Activated CD4-positive, alpha-beta T cell treated with anti-CD3 and anti-CD28 coated beads for 36 hours (primary cell): Measurements from ENCODE around the gene SKI. TPM values are rescaled to one million over a fixed set of nuclear protein-coding genes. Genes with fewer than 3 reads are reported as not detected.

Experiments used
- ATAC-seq: fragments of 200-7000 bp; cut with Tn5 transposase; one replicate; pipeline ENCODE4 v1.10.0; 2021; ENCODE audit warnings: mild to moderate bottlenecking, moderate library complexity
- CTCF ChIA-PET: fragments of 350-600 bp; sonication (Branson Sonifier 250); formaldehyde crosslinking; loops from one replicate; lab custom pipeline; 2021; ENCODE audit warnings: antibody characterized with exemption; lab: Charles Lee
- POLR2A ChIA-PET: fragments of 350-600 bp; sonication (Branson Sonifier 250); formaldehyde crosslinking; loops from one replicate; lab custom pipeline; 2021; ENCODE audit warnings: antibody characterized with exemption, inconsistent platforms; lab: Charles Lee
- DNase-seq: peaks from one replicate; pipeline ENCODE4 v3.0.0-alpha.2; 2020
- H3K27ac Mint-ChIP-seq: one replicate; pipeline ENCODE4 v1.8.0; 2021; ENCODE audit warnings: mixed read lengths
- H3K27me3 Mint-ChIP-seq: one replicate; pipeline ENCODE4 v1.8.0; 2021; ENCODE audit warnings: mixed read lengths
- H3K36me3 Mint-ChIP-seq: one replicate; pipeline ENCODE4 v1.8.0; 2021; ENCODE audit warnings: low read depth, mixed read lengths
- H3K4me1 Mint-ChIP-seq: one replicate; pipeline ENCODE4 v1.8.0; 2021; ENCODE audit warnings: mixed read lengths
- H3K4me3 Mint-ChIP-seq: one replicate; pipeline ENCODE4 v1.8.0; 2021; ENCODE audit warnings: mild to moderate bottlenecking, moderate library complexity, mixed read lengths
- H3K9me3 Mint-ChIP-seq: one replicate; pipeline ENCODE4 v1.8.0; 2021; ENCODE audit warnings: low read depth, mixed read lengths
- intact Hi-C, 2 experiments: fragments of 100-400 bp; cut with DNase I in 1 of 2; cut with micrococcal nuclease in 1 of 2; formaldehyde crosslinking; loops; one replicate each; pipeline versions ENCODE4 v1.14.2 to v1.15.1; 2022 to 2024; cut with DNase I, micrococcal nuclease
- total RNA-seq, 2 experiments: library from RNA; stranded (reverse); gene quantifications; one replicate each; pipeline ENCODE4 v1.2.3, GENCODE V29; 2021

SKI gene
- total RNA-seq, 2 experiments from 2014 or later, result 28.7 to 34.0 TPM

GRCh38 chr1:2334883-2335534 lies 106.9 kb downstream of the SKI start:
- Mint-ChIP-seq H3K9me3 (no peaks in the 10 kb centered on the region), H3K27ac (no peak overlapping the region), H3K4me1 (no peaks in the 10 kb centered on the region), H3K36me3 (no peaks in the 10 kb centered on the region), H3K4me3 (no peak overlapping the region), H3K27me3 (no peaks in the 10 kb centered on the region)
- CTCF ChIA-PET, result no interaction called here
- ATAC-seq (no peak), DNase-seq (no peak)
- POLR2A ChIA-PET, result no interaction called here
- intact Hi-C loops, result no loop called here

GRCh38 chr1:2335721-2336455 lies 107.8 kb downstream of the SKI start:
- Mint-ChIP-seq H3K9me3 (no peaks in the 10 kb centered on the region), H3K27ac (no peak overlapping the region), H3K4me3 (no peak overlapping the region), H3K4me1 (no peaks in the 10 kb centered on the region), H3K27me3 (no peaks in the 10 kb centered on the region), H3K36me3 (no peaks in the 10 kb centered on the region)
- DNase-seq, result no peak
- ChIA-PET CTCF (interaction anchor here (0.6 kb wide), 1 partner anchor 123 kb away, joined by 3 read pairs; no protein-coding TSS in a partner anchor), POLR2A (no interaction called here)
- ATAC-seq, result no peak
- intact Hi-C loops, result no loop called here

GRCh38 chr1:2336499-2336898 lies 108.4 kb downstream of the SKI start:
- intact Hi-C loops, result no loop called here
- H3K36me3 Mint-ChIP-seq, result no peaks in the 10 kb centered on the region
- H3K27me3 Mint-ChIP-seq, result no peaks in the 10 kb centered on the region
- no peaks in the 10 kb centered on the region for H3K4me1 Mint-ChIP-seq
- ChIA-PET CTCF (no interaction called here), POLR2A (no interaction called here)
- H3K4me3 Mint-ChIP-seq, result no peak overlapping the region
- DNase-seq, result no peak
- no peaks in the 10 kb centered on the region for H3K9me3 Mint-ChIP-seq
- H3K27ac Mint-ChIP-seq, result no peak overlapping the region
- ATAC-seq, result no peak

GRCh38 chr1:2337081-2337480 lies 109.0 kb downstream of the SKI start:
- H3K4me1 Mint-ChIP-seq, result no peaks in the 10 kb centered on the region
- no peak overlapping the region for H3K27ac Mint-ChIP-seq
- no peaks in the 10 kb centered on the region for H3K9me3 Mint-ChIP-seq
- no peaks in the 10 kb centered on the region for H3K36me3 Mint-ChIP-seq
- H3K4me3 Mint-ChIP-seq, result no peak overlapping the region
- DNase-seq (no peak), ATAC-seq (no peak)
- intact Hi-C loops, result no loop called here
- H3K27me3 Mint-ChIP-seq, result no peaks in the 10 kb centered on the region
- ChIA-PET POLR2A (no interaction called here), CTCF (no interaction called here)

- DNase-seq (no peak), ATAC-seq (no peak)
- Mint-ChIP-seq H3K27me3 (no peaks in the 10 kb centered on the region), H3K27ac (no peak overlapping the region), H3K4me1 (no peaks in the 10 kb centered on the region), H3K9me3 (no peaks in the 10 kb centered on the region), H3K36me3 (no peaks in the 10 kb centered on the region), H3K4me3 (no peak overlapping the region)
- POLR2A ChIA-PET, result no interaction called here
- intact Hi-C loops, result no loop called here
- CTCF ChIA-PET, result no interaction called here
These were observed 109.4 kb downstream of the SKI start for GRCh38 chr1:2337501-2337900.

DNA sequence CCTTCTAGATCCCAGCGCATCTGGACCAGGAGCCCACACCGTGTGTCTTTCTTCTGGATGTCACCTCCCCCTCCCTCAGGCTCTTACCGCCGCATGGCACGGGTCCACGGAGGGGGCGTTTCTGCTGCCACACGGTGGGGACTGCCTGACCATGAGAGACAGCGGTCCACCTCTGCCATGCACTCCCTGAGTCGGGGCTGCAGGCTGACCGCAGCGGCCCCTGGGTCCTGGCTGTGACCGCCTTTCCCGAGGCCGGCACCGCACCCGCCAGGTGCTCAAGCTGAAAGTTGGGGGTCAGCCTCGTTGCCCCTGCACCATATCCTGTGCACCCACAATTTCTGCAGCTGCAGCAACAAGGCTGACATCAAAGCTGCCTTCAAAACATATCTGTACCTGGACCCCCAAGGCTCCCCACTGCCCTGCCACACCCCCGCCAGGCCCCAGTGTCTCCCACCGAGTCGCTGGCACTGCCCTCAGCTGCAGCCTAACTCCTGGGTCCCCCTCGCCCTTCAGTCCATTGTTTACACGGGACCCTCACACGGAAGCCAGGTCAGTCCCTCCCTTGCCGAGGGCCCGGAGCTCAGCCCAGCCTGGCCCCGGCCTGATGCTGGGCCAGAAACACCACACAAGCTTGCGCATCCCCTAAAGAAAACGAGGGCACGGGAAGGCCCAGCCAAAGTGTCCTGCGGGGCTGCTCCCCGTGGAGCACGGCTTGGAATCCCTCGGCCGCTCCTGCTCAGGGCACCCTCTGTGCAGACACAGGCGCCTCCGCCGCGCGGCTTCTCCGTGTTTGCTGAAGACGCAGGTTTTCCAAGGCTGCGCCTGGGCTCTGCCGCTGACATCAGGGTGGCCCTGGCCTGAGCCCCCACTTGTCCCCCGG lies 111.3 kb downstream of the SKI start:
- Mint-ChIP-seq H3K27me3 (no peaks in the 10 kb centered on the region), H3K36me3 (no peaks in the 10 kb centered on the region)

GRCh38 chr1:2340086-2340917 lies 112.2 kb downstream of the SKI start:
- H3K36me3 Mint-ChIP-seq, result no peaks in the 10 kb centered on the region
- H3K4me1 Mint-ChIP-seq, result no peaks in the 10 kb centered on the region
- intact Hi-C loops, result no loop called here
- no peak overlapping the region for H3K27ac Mint-ChIP-seq
- POLR2A ChIA-PET, result no interaction called here
- no peak for ATAC-seq
- no peaks in the 10 kb centered on the region for H3K27me3 Mint-ChIP-seq
- no peak for DNase-seq
- H3K4me3 Mint-ChIP-seq, result no peak overlapping the region
- CTCF ChIA-PET, result no interaction called here
- no peaks in the 10 kb centered on the region for H3K9me3 Mint-ChIP-seq

More for the DNA sequence above, 111.3 kb downstream of the SKI start:
- intact Hi-C loops, result no loop called here
- CTCF ChIA-PET, result no interaction called here
- no peak for DNase-seq
- H3K4me1 Mint-ChIP-seq, result no peaks in the 10 kb centered on the region
- H3K4me3 Mint-ChIP-seq, result no peak overlapping the region
- H3K27ac Mint-ChIP-seq, result no peak overlapping the region
- no peak for ATAC-seq
- no peaks in the 10 kb centered on the region for H3K9me3 Mint-ChIP-seq
- POLR2A ChIA-PET, result no interaction called here

GRCh38 chr1:2340918-2341254 lies 112.8 kb downstream of the SKI start:
- CTCF ChIA-PET, result no interaction called here
- Mint-ChIP-seq H3K9me3 (no peaks in the 10 kb centered on the region), H3K4me3 (no peak overlapping the region), H3K36me3 (no peaks in the 10 kb centered on the region), H3K27me3 (no peaks in the 10 kb centered on the region), H3K27ac (no peak overlapping the region), H3K4me1 (no peaks in the 10 kb centered on the region)
- intact Hi-C loops, result no loop called here
- POLR2A ChIA-PET, result no interaction called here
- no peak for DNase-seq
- ATAC-seq, result no peak

DNA sequence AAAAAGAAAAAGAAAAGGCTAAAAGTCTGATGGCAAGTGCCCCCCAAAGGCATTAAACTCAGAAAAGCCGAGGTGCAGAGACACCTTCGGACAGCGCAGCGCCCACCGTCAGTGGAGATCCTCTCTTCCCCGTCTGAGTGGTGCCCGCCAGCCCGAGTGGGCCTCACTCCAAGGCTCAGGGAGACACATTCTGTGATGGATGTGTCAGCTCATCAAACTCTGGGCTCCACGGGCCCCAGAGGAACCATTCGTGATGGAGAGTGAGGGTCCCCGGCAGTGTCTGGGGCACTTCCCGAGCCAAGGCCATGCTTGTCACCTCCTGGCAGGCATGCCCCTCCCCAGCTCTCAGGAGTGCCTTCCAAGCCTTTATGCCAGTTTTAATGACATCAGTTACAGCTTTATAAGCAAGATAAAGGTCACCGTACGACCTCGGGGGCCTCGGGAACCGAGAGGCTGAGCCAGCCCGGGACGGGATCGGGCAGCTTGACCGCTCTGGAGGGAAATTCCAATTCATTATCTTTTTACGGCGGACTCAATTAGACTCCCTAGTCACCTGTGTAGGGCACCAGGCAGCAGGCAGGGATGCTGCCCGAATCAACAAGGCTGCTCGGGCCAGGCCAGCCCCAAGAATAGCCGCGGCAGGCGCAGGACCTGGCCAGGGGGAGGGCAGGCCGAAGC lies 113.7 kb downstream of the SKI start:
- CTCF ChIA-PET, result no interaction called here

DNA sequence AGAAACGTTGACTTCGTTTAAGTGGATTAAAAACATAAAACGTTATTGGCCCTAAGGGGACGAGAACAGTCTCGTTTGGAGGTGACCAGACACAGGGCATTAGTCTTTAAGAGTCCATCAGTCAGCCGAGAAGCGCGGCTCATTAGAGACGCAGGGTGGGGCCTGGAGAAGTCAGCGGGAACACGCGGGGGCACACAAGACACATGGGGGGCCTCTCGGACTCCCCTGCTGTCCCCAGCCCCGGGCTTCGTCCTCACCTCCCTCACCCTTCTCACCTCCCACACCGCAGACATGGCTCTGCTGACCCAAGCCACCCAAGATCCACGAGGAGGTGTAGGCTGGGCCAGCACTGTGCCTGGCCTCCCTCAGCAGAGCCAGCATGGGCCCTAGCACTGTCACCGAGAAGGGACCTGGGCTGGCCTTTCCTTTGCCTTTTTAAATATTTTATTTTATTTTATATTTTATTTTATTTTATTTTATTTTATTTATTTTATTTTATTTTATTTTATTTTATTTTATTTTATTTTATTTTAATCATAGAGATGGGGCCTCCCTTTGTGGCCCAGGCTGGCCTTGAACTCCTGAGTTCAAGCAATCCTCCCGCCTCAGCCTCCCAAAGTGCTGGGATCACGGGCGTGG lies 114.4 kb downstream of the SKI start:
- H3K36me3 Mint-ChIP-seq, result no peaks in the 10 kb centered on the region
- no peak overlapping the region for H3K27ac Mint-ChIP-seq
- ATAC-seq (no peak), DNase-seq (no peak)
- no peak overlapping the region for H3K4me3 Mint-ChIP-seq
- H3K4me1 Mint-ChIP-seq, result no peaks in the 10 kb centered on the region
- intact Hi-C loops, result no loop called here
- POLR2A ChIA-PET, result no interaction called here
- H3K27me3 Mint-ChIP-seq, result no peaks in the 10 kb centered on the region
- CTCF ChIA-PET, result no interaction called here
- no peaks in the 10 kb centered on the region for H3K9me3 Mint-ChIP-seq

More for the DNA sequence above, 113.7 kb downstream of the SKI start:
- no peaks in the 10 kb centered on the region for H3K27me3 Mint-ChIP-seq
- no peak for DNase-seq
- no peak overlapping the region for H3K27ac Mint-ChIP-seq
- ATAC-seq, result no peak
- intact Hi-C loops, result no loop called here
- H3K9me3 Mint-ChIP-seq, result no peaks in the 10 kb centered on the region
- H3K36me3 Mint-ChIP-seq, result no peaks in the 10 kb centered on the region
- H3K4me1 Mint-ChIP-seq, result no peaks in the 10 kb centered on the region
- POLR2A ChIA-PET, result no interaction called here
- no peak overlapping the region for H3K4me3 Mint-ChIP-seq
